H7 (cell line): Measurements from ENCODE around the gene MRPS30. TPM values are rescaled to one million over a fixed set of nuclear protein-coding genes. Genes with fewer than 3 reads are reported as not detected.
"Not testable (repeated sequence)": the region's sequence is repeated elsewhere in the genome, so short reads cannot be mapped to it uniquely, and the experiment has no call there.

Source experiments
- DNase-seq: peaks from one replicate; pipeline ENCODE4 v3.0.0; 2012
- H3K27me3 ChIP-seq: 2 replicates; pipeline ENCODE4 v1.6.0; 2011; ENCODE audit warnings: mild to moderate bottlenecking, low read length; ENCODE audit not compliant: control insufficient read depth, insufficient read depth
- H3K36me3 ChIP-seq: replicated peaks from 2 replicates; pipeline ENCODE4 v1.5.1; 2011; ENCODE audit warnings: low read length; ENCODE audit not compliant: control insufficient read depth, insufficient read depth
- H3K4me3 ChIP-seq: 2 replicates; pipeline ENCODE4 v1.5.1; 2011; ENCODE audit warnings: low read depth, mild to moderate bottlenecking, control low read depth, low read length, moderate library complexity; ENCODE audit not compliant: insufficient read depth
- total RNA-seq: library from RNA; depleted of rRNA; stranded (reverse); fragments of >200 nt; shearing (Covaris generic); gene quantifications from 2 replicates; pipeline ENCODE4 v1.2.3, GENCODE V29; 2014; rRNA removed

The MRPS30 gene
- total RNA-seq, result 105 and 142 TPM in 2 replicates

GRCh38 chr5:44808435-44809214 lies at the start of gene MRPS30:
Gene MRPS30, plus strand, starts transcription at chr5:44808947. Its CDS starts 16 bp downstream, at chr5:44808963.
- Histone ChIP-seq H3K36me3 (peaks cover 3% of the 10 kb centered on the region; the same call in 1 of the 2 replicates), H3K27me3 (no peaks in the 10 kb centered on the region), H3K4me3 (peak within 1 kb of the TSS; percentile 96)
- DNase-seq, result peak; percentile 82

GRCh38 chr5:44769200-44769876 lies 39.4 kb upstream of the MRPS30 start:
- no peaks in the 10 kb centered on the region for H3K36me3 ChIP-seq
- no peaks in the 10 kb centered on the region for H3K27me3 ChIP-seq
- no peak overlapping the region for H3K4me3 ChIP-seq
- no peak for DNase-seq

GRCh38 chr5:44769877-44770209 lies 38.9 kb upstream of the MRPS30 start:
- Histone ChIP-seq H3K36me3 (no peaks in the 10 kb centered on the region), H3K27me3 (no peaks in the 10 kb centered on the region), H3K4me3 (no peak overlapping the region)
- DNase-seq, result no peak

- Histone ChIP-seq H3K36me3 (no peaks in the 10 kb centered on the region), H3K27me3 (no peaks in the 10 kb centered on the region), H3K4me3 (no peak overlapping the region)
- no peak for DNase-seq
Observed at GRCh38 chr5:44770780-44771717, 37.7 kb upstream of the MRPS30 start.

- H3K36me3 ChIP-seq, H3K4me3 ChIP-seq, H3K27me3 ChIP-seq, DNase-seq: not testable (repeated sequence)
Observed at GRCh38 chr5:44772397-44772796, 36.4 kb upstream of the MRPS30 start.

- peak; percentile 6 for DNase-seq
- Histone ChIP-seq H3K36me3 (no peaks in the 10 kb centered on the region), H3K4me3 (no peak overlapping the region), H3K27me3 (no peaks in the 10 kb centered on the region)
Observed at GRCh38 chr5:44774279-44774880, 34.4 kb upstream of the MRPS30 start.

GRCh38 chr5:44779167-44779566 lies 29.6 kb upstream of the MRPS30 start:
- Histone ChIP-seq H3K4me3 (no peak overlapping the region), H3K36me3 (no peaks in the 10 kb centered on the region), H3K27me3 (no peaks in the 10 kb centered on the region)
- DNase-seq, result no peak

GRCh38 chr5:44783634-44784315 lies 25.0 kb upstream of the MRPS30 start:
- no peaks in the 10 kb centered on the region for H3K27me3 ChIP-seq
- no peak for DNase-seq
- H3K36me3 ChIP-seq, result no peaks in the 10 kb centered on the region
- H3K4me3 ChIP-seq, result no peak overlapping the region

- Histone ChIP-seq H3K4me3 (no peak overlapping the region), H3K36me3 (no peaks in the 10 kb centered on the region), H3K27me3 (no peaks in the 10 kb centered on the region)
- DNase-seq, result no peak
Observed at GRCh38 chr5:44787731-44788130, 21.0 kb upstream of the MRPS30 start.

- not testable (repeated sequence) for H3K36me3 ChIP-seq, H3K27me3 ChIP-seq, DNase-seq, H3K4me3 ChIP-seq
Observed at GRCh38 chr5:44789372-44789995, 19.3 kb upstream of the MRPS30 start.

GRCh38 chr5:44792031-44792673 lies 16.6 kb upstream of the MRPS30 start:
- DNase-seq, H3K36me3 ChIP-seq, H3K27me3 ChIP-seq, H3K4me3 ChIP-seq: not testable (repeated sequence)

GRCh38 chr5:44794371-44794770 lies 14.4 kb upstream of the MRPS30 start:
- H3K36me3 ChIP-seq, result no peaks in the 10 kb centered on the region
- H3K27me3 ChIP-seq, result no peaks in the 10 kb centered on the region
- no peak overlapping the region for H3K4me3 ChIP-seq
- no peak for DNase-seq

- Histone ChIP-seq H3K27me3 (no peaks in the 10 kb centered on the region), H3K4me3 (no peak overlapping the region), H3K36me3 (no peaks in the 10 kb centered on the region)
- no peak for DNase-seq
Observed at GRCh38 chr5:44795496-44795895, 13.3 kb upstream of the MRPS30 start.
